Keratinocyte (primary cell): ENCODE results near the gene SMYD3. TPM values are rescaled to one million over a fixed set of nuclear protein-coding genes. Genes with fewer than 3 reads are reported as not detected.

Source experiments
- DNase-seq: peaks from one replicate; pipeline ENCODE4 v3.0.0-alpha.2; 2011; ENCODE audit warnings: low read depth, missing footprints, low spot score
- FAIRE-seq: peaks from 2 replicates; lab custom pipeline; 2011; peaks lifted over from hg19 to GRCh38; lab: Jason Lieb, UNC
- H2AFZ ChIP-seq: 2 replicates; pipeline ENCODE4 v1.6.0; 2012; ENCODE audit warnings: low read length, control low read depth, inconsistent platforms; ENCODE audit not compliant: control insufficient read depth
- H3K27ac ChIP-seq: 2 replicates; pipeline ENCODE4 v1.5.1; 2011; ENCODE audit warnings: low read length; ENCODE audit not compliant: control insufficient read depth, insufficient read depth
- H3K27me3 ChIP-seq: 3 replicates; pipeline ENCODE4 v1.6.0; 2011; ENCODE audit warnings: low read length; ENCODE audit not compliant: control insufficient read depth, insufficient read depth; ENCODE audit errors: extremely low read depth
- H3K36me3 ChIP-seq, 2 experiments: 2 replicates in 1 of 2; 3 replicates in 1 of 2; pipeline ENCODE4 v1.5.1; 2011; ENCODE audit warnings: low read length in 2 of 2, mild to moderate bottlenecking in 1 of 2; ENCODE audit not compliant: control insufficient read depth in 2 of 2, insufficient read depth in 2 of 2; ENCODE audit errors: extremely low read depth in 1 of 2
- H3K4me1 ChIP-seq: 3 replicates; pipeline ENCODE4 v1.5.1; 2011; ENCODE audit warnings: low read length; ENCODE audit not compliant: control insufficient read depth, insufficient read depth; ENCODE audit errors: extremely low read depth
- H3K4me2 ChIP-seq: 3 replicates; pipeline ENCODE4 v1.6.0; 2011; ENCODE audit warnings: low read depth, low read length; ENCODE audit not compliant: control insufficient read depth, insufficient read depth; ENCODE audit errors: extremely low read depth
- H3K4me3 ChIP-seq, 3 experiments: fragments of 200-600 bp in 1 of 3; sonication (generic) in 1 of 3; 2 replicates in 2 of 3; 3 replicates in 1 of 3; pipeline ENCODE4 v1.5.1; 2011 to 2016; ENCODE audit warnings: low read length in 3 of 3, mild to moderate bottlenecking in 3 of 3, control low read depth in 2 of 3, inconsistent platforms in 1 of 3, low read depth in 1 of 3, mixed read lengths in 1 of 3, mixed run types in 1 of 3, moderate library complexity in 1 of 3; ENCODE audit not compliant: control insufficient read depth in 2 of 3, insufficient read depth in 2 of 3; ENCODE audit errors: extremely low read depth in 1 of 3
- H3K79me2 ChIP-seq: 2 replicates; pipeline ENCODE4 v1.6.0; 2012; ENCODE audit warnings: low read length; ENCODE audit not compliant: control insufficient read depth, insufficient read depth
- H3K9ac ChIP-seq: 3 replicates; pipeline ENCODE4 v1.6.0; 2011; ENCODE audit warnings: low read length; ENCODE audit not compliant: control insufficient read depth, insufficient read depth; ENCODE audit errors: extremely low read depth
- H3K9me1 ChIP-seq: 3 replicates; pipeline ENCODE4 v1.6.0; 2011; ENCODE audit warnings: low read length; ENCODE audit not compliant: control insufficient read depth, insufficient read depth; ENCODE audit errors: extremely low read depth
- H3K9me3 ChIP-seq: 2 replicates; pipeline ENCODE4 v1.5.1; 2012; ENCODE audit warnings: low read depth, low read length; ENCODE audit not compliant: control insufficient read depth
- H4K20me1 ChIP-seq: 3 replicates; pipeline ENCODE4 v1.6.0; 2011; ENCODE audit warnings: low read length; ENCODE audit not compliant: control insufficient read depth, insufficient read depth; ENCODE audit errors: extremely low read depth
- CTCF ChIP-seq, 3 experiments: IDR thresholded peaks in 1 of 3; conservative IDR thresholded peaks in 1 of 3; optimal IDR thresholded peaks in 1 of 3; 2 replicates in 2 of 3; 3 replicates in 1 of 3; pipeline versions ENCODE3 to v1.5.1; 2011; ENCODE audit warnings: low read length in 3 of 3, mild to moderate bottlenecking in 3 of 3, moderate library complexity in 2 of 3, control low read depth in 1 of 3, inconsistent platforms in 1 of 3; ENCODE audit not compliant: insufficient read depth in 2 of 3; ENCODE audit errors: extremely low read depth in 1 of 3
- EZH2 ChIP-seq: IDR thresholded peaks from one replicate; pipeline ENCODE4 v1.6.1; 2012; ENCODE audit warnings: inconsistent platforms, mild to moderate bottlenecking, low read length, moderate library complexity
- dilution Hi-C: fragments of 300-500 bp; cut with MboI; formaldehyde crosslinking; loops from one replicate; pipeline ENCODE4 v1.7.0; 2020; ENCODE audit warnings: low sequenced_read_pairs; ENCODE audit not compliant: extremely low pct_ligation_motif_present
- polyA plus RNA-seq, 5 experiments: library from polyadenylated mRNA; depleted of rRNA in 3 of 5; stranded (reverse) in 3 of 5; stranded (forward) in 1 of 5; unstranded in 1 of 5; fragments of >200 nt; gene quantifications; 1 replicate in 1 of 5; 2 replicates in 3 of 5; 3 replicates in 1 of 5; pipeline versions ENCODE4 v1.2.1 to v1.2.3, GENCODE V29; 2011 to 2012; ENCODE audit warnings: missing spikeins in 2 of 5, low read depth in 1 of 5, low replicate concordance in 1 of 5

SMYD3 gene
- polyA plus RNA-seq, 1 donor (not counting 4 experiments of a cell fraction or from before 2014, with no cell fraction given), result 31.0 TPM

GRCh38 chr1:246404078-246404477, 103.0 kb downstream of the SMYD3 start:
- no peaks in the 10 kb centered on the region for H3K27me3 ChIP-seq
- no peak overlapping the region for H3K4me3 ChIP-seq
- TF ChIP-seq EZH2, result no peak
- no peak for TF ChIP-seq CTCF (optimal IDR thresholded peaks at IDR 0.05 in 1 of 3, IDR thresholded peaks at IDR 0.05 in 1 of 3, conservative IDR thresholded peaks at IDR 0.05 in 1 of 3; ENCODE audit: extremely low read depth in 1 of 3, insufficient read depth in 2 of 3, low read length in 3 of 3)
- no peak overlapping the region for H3K9ac ChIP-seq
- no peak for DNase-seq
- no peaks in the 10 kb centered on the region for H3K9me3 ChIP-seq
- H3K4me1 ChIP-seq, result no peaks in the 10 kb centered on the region
- H3K27ac ChIP-seq, result no peak overlapping the region
- no peak overlapping the region for H3K4me2 ChIP-seq
- FAIRE-seq, result no peak
- no peaks in the 10 kb centered on the region for H3K79me2 ChIP-seq
- no peaks in the 10 kb centered on the region for H3K9me1 ChIP-seq
- no peaks in the 10 kb centered on the region for H4K20me1 ChIP-seq
- H2AFZ ChIP-seq, result no peak overlapping the region
- dilution Hi-C loops, result no loop called here
- no peaks in the 10 kb centered on the region for H3K36me3 ChIP-seq

- TF ChIP-seq CTCF (optimal IDR thresholded peaks at IDR 0.05 in 1 of 3, IDR thresholded peaks at IDR 0.05 in 1 of 3, conservative IDR thresholded peaks at IDR 0.05 in 1 of 3; ENCODE audit: extremely low read depth in 1 of 3, insufficient read depth in 2 of 3, low read length in 3 of 3), result no peak
- H4K20me1 ChIP-seq, result no peaks in the 10 kb centered on the region
- no peaks in the 10 kb centered on the region for H3K36me3 ChIP-seq
- no peak overlapping the region for H3K4me2 ChIP-seq
- H3K9ac ChIP-seq, result no peak overlapping the region
- H3K4me3 ChIP-seq, result no peak overlapping the region
- DNase-seq, result no peak
- no peak for FAIRE-seq
- no peaks in the 10 kb centered on the region for H3K9me3 ChIP-seq
- no peaks in the 10 kb centered on the region for H3K4me1 ChIP-seq
- dilution Hi-C loops, result no loop called here
- no peaks in the 10 kb centered on the region for H3K27me3 ChIP-seq
- H3K9me1 ChIP-seq, result no peaks in the 10 kb centered on the region
- no peaks in the 10 kb centered on the region for H3K79me2 ChIP-seq
- H3K27ac ChIP-seq, result no peak overlapping the region
- no peak overlapping the region for H2AFZ ChIP-seq
Observed at GRCh38 chr1:246398126-246398813, 108.8 kb downstream of the SMYD3 start.
